Type B pancreatic cell (in vitro differentiated cells): ENCODE measurements around the gene WAPL. TPM values are rescaled to one million over a fixed set of nuclear protein-coding genes. Genes with fewer than 3 reads are reported as not detected.

Experiments
- DNase-seq: peaks from one replicate; pipeline ENCODE4 v3.0.0; 2021; ENCODE audit warnings: mixed read lengths; ENCODE audit not compliant: unreplicated experiment; ENCODE audit errors: extremely low spot score
- H3K27ac Mint-ChIP-seq: 2 replicates; pipeline ENCODE4 v1.8.0; 2021; ENCODE audit warnings: mild to moderate bottlenecking, mixed read lengths
- H3K27me3 Mint-ChIP-seq: 2 replicates; pipeline ENCODE4 v1.8.0; 2021; ENCODE audit warnings: mixed read lengths
- H3K36me3 Mint-ChIP-seq: 2 replicates; pipeline ENCODE4 v1.8.0; 2021; ENCODE audit warnings: mixed read lengths
- H3K4me1 Mint-ChIP-seq: one replicate; pipeline ENCODE4 v1.8.0; 2021; ENCODE audit warnings: mixed read lengths; ENCODE audit not compliant: unreplicated experiment
- H3K4me3 Mint-ChIP-seq: 2 replicates; pipeline ENCODE4 v1.8.0; 2021; ENCODE audit warnings: mild to moderate bottlenecking, mixed read lengths
- H3K9me3 Mint-ChIP-seq: 2 replicates; pipeline ENCODE4 v1.8.0; 2021; ENCODE audit warnings: mixed read lengths
- CTCF ChIP-seq: fragments of 200-600 bp; sonication (generic); conservative IDR thresholded peaks from 2 replicates; pipeline ENCODE4 v1.5.0; 2021; ENCODE audit warnings: antibody characterized with exemption, mild to moderate bottlenecking
- total RNA-seq: library from RNA; stranded (reverse); gene quantifications from 2 replicates; pipeline ENCODE4 v1.2.1, GENCODE V29; 2021; ENCODE audit warnings: low replicate concordance

Gene WAPL
- total RNA-seq, 1 donor from 2014 or later, result 42.4 TPM

- no peak overlapping the region for H3K27ac Mint-ChIP-seq
- H3K9me3 Mint-ChIP-seq, result no peaks in the 10 kb centered on the region
- no peak overlapping the region for H3K4me3 Mint-ChIP-seq
- no peak for TF ChIP-seq CTCF
- H3K27me3 Mint-ChIP-seq, result no peaks in the 10 kb centered on the region
- no peaks in the 10 kb centered on the region for H3K4me1 Mint-ChIP-seq
- no peak for DNase-seq
- peaks cover 17% of the 10 kb centered on the region for H3K36me3 Mint-ChIP-seq
Observed at GRCh38 chr10:86481761-86482160, 39.8 kb downstream of the WAPL start.

- Mint-ChIP-seq H3K27me3 (no peaks in the 10 kb centered on the region), H3K36me3 (peaks cover 13% of the 10 kb centered on the region), H3K4me3 (no peak overlapping the region), H3K27ac (no peak overlapping the region), H3K9me3 (no peaks in the 10 kb centered on the region), H3K4me1 (no peaks in the 10 kb centered on the region)
- no peak for TF ChIP-seq CTCF
- DNase-seq, result no peak
Observed at GRCh38 chr10:86480571-86480970, 41.0 kb downstream of the WAPL start.

- no peak for DNase-seq
- H3K4me3 Mint-ChIP-seq, result no peak overlapping the region
- no peak overlapping the region for H3K27ac Mint-ChIP-seq
- H3K9me3 Mint-ChIP-seq, result no peaks in the 10 kb centered on the region
- no peak for TF ChIP-seq CTCF
- H3K36me3 Mint-ChIP-seq, result peaks cover 21% of the 10 kb centered on the region
- no peaks in the 10 kb centered on the region for H3K4me1 Mint-ChIP-seq
- H3K27me3 Mint-ChIP-seq, result no peaks in the 10 kb centered on the region
Observed at GRCh38 chr10:86472061-86472460, 49.5 kb downstream of the WAPL start.

- Mint-ChIP-seq H3K27me3 (no peaks in the 10 kb centered on the region), H3K4me3 (no peak overlapping the region), H3K27ac (no peak overlapping the region), H3K4me1 (no peaks in the 10 kb centered on the region), H3K9me3 (no peaks in the 10 kb centered on the region), H3K36me3 (peaks cover 36% of the 10 kb centered on the region)
- no peak for TF ChIP-seq CTCF
- no peak for DNase-seq
Observed at GRCh38 chr10:86461963-86462804, 59.4 kb downstream of the WAPL start.

GRCh38 chr10:86451604-86451960 is 70.0 kb downstream of the WAPL start:
- no peak for TF ChIP-seq CTCF
- H3K4me3 Mint-ChIP-seq, result no peak overlapping the region
- DNase-seq, result no peak
- peaks cover 36% of the 10 kb centered on the region for H3K36me3 Mint-ChIP-seq
- H3K4me1 Mint-ChIP-seq, result no peaks in the 10 kb centered on the region
- no peaks in the 10 kb centered on the region for H3K27me3 Mint-ChIP-seq
- no peak overlapping the region for H3K27ac Mint-ChIP-seq
- H3K9me3 Mint-ChIP-seq, result no peaks in the 10 kb centered on the region
